ENCODE results near the gene PDXP. TPM values are rescaled to one million over a fixed set of nuclear protein-coding genes. Genes with fewer than 3 reads are reported as not detected.

The PDXP gene
- total and polyA plus RNA-seq, 9 of the 15 experiments (the other 6 are each of a cell fraction or from before 2014, with no cell fraction given), result 7.9 to 54.2 (median 38.8) TPM

DNA sequence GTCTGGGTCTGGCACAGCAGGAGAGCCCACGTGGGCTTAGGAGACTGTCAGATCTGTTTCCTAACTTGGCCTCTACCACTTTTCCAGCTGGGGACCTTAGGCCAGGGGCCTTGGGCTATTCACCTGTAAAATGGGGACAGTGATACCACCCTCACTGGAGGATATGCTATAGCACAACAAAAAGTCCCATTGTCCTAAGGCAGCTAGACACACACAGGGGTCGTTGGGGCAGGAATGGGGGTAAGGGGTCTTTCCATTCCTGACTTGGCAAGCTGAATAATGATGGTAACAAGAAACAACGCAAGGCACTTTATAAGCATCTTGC lies 21.6 kb upstream of the PDXP start:
- no peak overlapping the region for H3K4me2 ChIP-seq (ENCODE audit: insufficient read depth, low read length)
- TF ChIP-seq CREBBP (IDR thresholded peaks at IDR 0.05; ENCODE audit: low read depth, low read length) (no peak), CBX3 (IDR thresholded peaks at IDR 0.05; ENCODE audit: borderline replicate concordance in 1 of 2, low read length in 2 of 2) (no peak), FOS (IDR thresholded peaks at IDR 0.05; ENCODE audit: extremely low read depth, insufficient read length) (no peak), BRF1 (IDR thresholded peaks at IDR 0.05; ENCODE audit: borderline replicate concordance, extremely low read depth, insufficient read length) (no peak), NFYB (IDR thresholded peaks at IDR 0.05; ENCODE audit: extremely low read depth, insufficient read length) (no peak)
- TF ChIP-seq, protein P1, sequence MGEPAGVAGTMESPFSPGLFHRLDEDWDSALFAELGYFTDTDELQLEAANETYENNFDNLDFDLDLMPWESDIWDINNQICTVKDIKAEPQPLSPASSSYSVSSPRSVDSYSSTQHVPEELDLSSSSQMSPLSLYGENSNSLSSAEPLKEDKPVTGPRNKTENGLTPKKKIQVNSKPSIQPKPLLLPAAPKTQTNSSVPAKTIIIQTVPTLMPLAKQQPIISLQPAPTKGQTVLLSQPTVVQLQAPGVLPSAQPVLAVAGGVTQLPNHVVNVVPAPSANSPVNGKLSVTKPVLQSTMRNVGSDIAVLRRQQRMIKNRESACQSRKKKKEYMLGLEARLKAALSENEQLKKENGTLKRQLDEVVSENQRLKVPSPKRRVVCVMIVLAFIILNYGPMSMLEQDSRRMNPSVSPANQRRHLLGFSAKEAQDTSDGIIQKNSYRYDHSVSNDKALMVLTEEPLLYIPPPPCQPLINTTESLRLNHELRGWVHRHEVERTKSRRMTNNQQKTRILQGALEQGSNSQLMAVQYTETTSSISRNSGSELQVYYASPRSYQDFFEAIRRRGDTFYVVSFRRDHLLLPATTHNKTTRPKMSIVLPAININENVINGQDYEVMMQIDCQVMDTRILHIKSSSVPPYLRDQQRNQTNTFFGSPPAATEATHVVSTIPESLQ (CRISPR knock-in tag; IDR thresholded peaks at IDR 0.05), result no peak
- TF ChIP-seq, protein P2, sequence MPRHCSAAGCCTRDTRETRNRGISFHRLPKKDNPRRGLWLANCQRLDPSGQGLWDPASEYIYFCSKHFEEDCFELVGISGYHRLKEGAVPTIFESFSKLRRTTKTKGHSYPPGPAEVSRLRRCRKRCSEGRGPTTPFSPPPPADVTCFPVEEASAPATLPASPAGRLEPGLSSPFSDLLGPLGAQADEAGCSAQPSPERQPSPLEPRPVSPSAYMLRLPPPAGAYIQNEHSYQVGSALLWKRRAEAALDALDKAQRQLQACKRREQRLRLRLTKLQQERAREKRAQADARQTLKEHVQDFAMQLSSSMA (CRISPR knock-in tag; IDR thresholded peaks at IDR 0.05), result no peak
- TF ChIP-seq, protein P3, sequence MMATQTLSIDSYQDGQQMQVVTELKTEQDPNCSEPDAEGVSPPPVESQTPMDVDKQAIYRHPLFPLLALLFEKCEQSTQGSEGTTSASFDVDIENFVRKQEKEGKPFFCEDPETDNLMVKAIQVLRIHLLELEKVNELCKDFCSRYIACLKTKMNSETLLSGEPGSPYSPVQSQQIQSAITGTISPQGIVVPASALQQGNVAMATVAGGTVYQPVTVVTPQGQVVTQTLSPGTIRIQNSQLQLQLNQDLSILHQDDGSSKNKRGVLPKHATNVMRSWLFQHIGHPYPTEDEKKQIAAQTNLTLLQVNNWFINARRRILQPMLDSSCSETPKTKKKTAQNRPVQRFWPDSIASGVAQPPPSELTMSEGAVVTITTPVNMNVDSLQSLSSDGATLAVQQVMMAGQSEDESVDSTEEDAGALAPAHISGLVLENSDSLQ (IDR thresholded peaks at IDR 0.05), result no peak
- TF ChIP-seq, protein P4, sequence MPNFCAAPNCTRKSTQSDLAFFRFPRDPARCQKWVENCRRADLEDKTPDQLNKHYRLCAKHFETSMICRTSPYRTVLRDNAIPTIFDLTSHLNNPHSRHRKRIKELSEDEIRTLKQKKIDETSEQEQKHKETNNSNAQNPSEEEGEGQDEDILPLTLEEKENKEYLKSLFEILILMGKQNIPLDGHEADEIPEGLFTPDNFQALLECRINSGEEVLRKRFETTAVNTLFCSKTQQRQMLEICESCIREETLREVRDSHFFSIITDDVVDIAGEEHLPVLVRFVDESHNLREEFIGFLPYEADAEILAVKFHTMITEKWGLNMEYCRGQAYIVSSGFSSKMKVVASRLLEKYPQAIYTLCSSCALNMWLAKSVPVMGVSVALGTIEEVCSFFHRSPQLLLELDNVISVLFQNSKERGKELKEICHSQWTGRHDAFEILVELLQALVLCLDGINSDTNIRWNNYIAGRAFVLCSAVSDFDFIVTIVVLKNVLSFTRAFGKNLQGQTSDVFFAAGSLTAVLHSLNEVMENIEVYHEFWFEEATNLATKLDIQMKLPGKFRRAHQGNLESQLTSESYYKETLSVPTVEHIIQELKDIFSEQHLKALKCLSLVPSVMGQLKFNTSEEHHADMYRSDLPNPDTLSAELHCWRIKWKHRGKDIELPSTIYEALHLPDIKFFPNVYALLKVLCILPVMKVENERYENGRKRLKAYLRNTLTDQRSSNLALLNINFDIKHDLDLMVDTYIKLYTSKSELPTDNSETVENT (CRISPR knock-in tag; IDR thresholded peaks at IDR 0.05), result no peak
- TF ChIP-seq, protein P5, sequence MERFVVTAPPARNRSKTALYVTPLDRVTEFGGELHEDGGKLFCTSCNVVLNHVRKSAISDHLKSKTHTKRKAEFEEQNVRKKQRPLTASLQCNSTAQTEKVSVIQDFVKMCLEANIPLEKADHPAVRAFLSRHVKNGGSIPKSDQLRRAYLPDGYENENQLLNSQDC (CRISPR knock-in tag; IDR thresholded peaks at IDR 0.05), result no peak
- CTCF ChIA-PET (ENCODE audit: low intra/inter-chr PET ratio), result interaction anchor here (0.9 to 1.1 kb wide), 2 partner anchors 45 to 89 kb away, joined by 3 read pairs; no protein-coding TSS in a partner anchor
- no peak overlapping the region for H3K27ac ChIP-seq (ENCODE audit: extremely low read depth, low read depth, low read length)
- H2AFZ ChIP-seq (ENCODE audit: low read depth, low read length), result no peak overlapping the region
- intact Hi-C loops (cut with micrococcal nuclease) (no loop called here), in situ Hi-C loops (cut with MboI) (no loop called here)
- no peaks in the 10 kb centered on the region for H3K9me1 ChIP-seq (ENCODE audit: control insufficient read depth, insufficient read depth, low read length)
- peak overlapping the region; percentile 20 to 81; a peak in 3 of 4 replicates for H3K9ac ChIP-seq (ENCODE audit: insufficient read depth in 1 of 2, low read depth in 2 of 2, low read length in 2 of 2)
- FAIRE-seq, result no peak
- DNase-seq (ENCODE audit: extremely low read depth in 1 of 4, low spot score in 3 of 4), result no peak
- 65% methylated on average over 3 of the region's 3 CpGs for WGBS (ENCODE audit: insufficient coverage, low coverage, missing lambda C conversion rate)
- POLR2A ChIA-PET, result interaction anchor here (1.2 to 2.5 kb wide), 3 partner anchors 10 to 27 kb away, joined by 3 to 12 read pairs (median 3); no protein-coding TSS in a partner anchor
- peaks cover 11% of the 10 kb centered on the region for H3K79me2 ChIP-seq (ENCODE audit: control insufficient read depth, insufficient read depth, low read length)
- H3K9me3 ChIP-seq (replicated peaks; ENCODE audit: control insufficient read depth, insufficient read depth, low read depth, low read length), result no peaks in the 10 kb centered on the region
- H3K36me3 ChIP-seq (ENCODE audit: control insufficient read depth, insufficient read depth, low read length), result peaks cover 17% of the 10 kb centered on the region; the same call in 2 of the 3 replicates
- no TSS peak for BruUV-seq (replicated peaks)
- H3K27me3 ChIP-seq (ENCODE audit: control insufficient read depth in 2 of 2, insufficient read depth in 2 of 2, low read length in 2 of 2), result no peaks in the 10 kb centered on the region
- ATAC-seq, result no peak
- H3K4me1 ChIP-seq (replicated peaks in 1 of 2; ENCODE audit: control insufficient read depth in 2 of 2, insufficient read depth in 2 of 2, low read length in 2 of 2), result peaks cover 45 to 84% of the 10 kb centered on the region in 2 experiments
- H4K20me1 ChIP-seq (replicated peaks; ENCODE audit: control insufficient read depth, insufficient read depth, low read length), result no peaks in the 10 kb centered on the region
- H3K4me3 ChIP-seq, result no peak overlapping the region
